Measurements from ENCODE around the gene CISD1. TPM values are rescaled to one million over a fixed set of nuclear protein-coding genes. Genes with fewer than 3 reads are reported as not detected.

The CISD1 gene
- total RNA-seq, 4 donors from 2014 or later = 19.0 to 93.5 (median 50.6) TPM

DNA sequence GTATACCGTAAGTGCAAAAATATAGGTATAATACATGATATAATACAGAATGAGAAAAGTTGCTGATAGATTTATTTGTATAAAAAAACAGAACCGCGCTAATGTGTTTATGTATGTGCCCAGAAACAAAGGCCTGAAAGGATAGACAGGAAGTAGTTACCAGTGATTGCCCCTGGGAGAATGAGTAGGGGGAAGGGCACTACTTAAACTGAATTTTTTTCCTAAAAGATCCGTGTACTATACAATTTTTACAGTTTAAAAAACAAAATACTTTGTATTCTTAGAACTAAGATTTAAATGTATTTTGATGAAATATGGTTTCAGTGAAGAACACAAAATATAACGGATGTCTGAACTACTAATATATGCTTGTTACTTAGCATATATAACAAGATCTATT is 4.2 kb upstream of the CISD1 start:
- Histone ChIP-seq H3K27ac (peak overlapping the region in 2 of 4 donors; percentile 98), H3K4me1 (peaks cover 0 to 16% (median 4%) of the 10 kb centered on the region in 4 donors), H3K27me3 (no peaks in the 10 kb centered on the region), H3K4me3 (peak overlapping the region in 1 of 4 donors; percentile 90), H3K36me3 (no peaks in the 10 kb centered on the region), H3K9me3 (no peaks in the 10 kb centered on the region)
- no peak for DNase-seq
- no peak for TF ChIP-seq POLR2A (IDR thresholded peaks at IDR 0.05)
- TF ChIP-seq, protein P1, sequence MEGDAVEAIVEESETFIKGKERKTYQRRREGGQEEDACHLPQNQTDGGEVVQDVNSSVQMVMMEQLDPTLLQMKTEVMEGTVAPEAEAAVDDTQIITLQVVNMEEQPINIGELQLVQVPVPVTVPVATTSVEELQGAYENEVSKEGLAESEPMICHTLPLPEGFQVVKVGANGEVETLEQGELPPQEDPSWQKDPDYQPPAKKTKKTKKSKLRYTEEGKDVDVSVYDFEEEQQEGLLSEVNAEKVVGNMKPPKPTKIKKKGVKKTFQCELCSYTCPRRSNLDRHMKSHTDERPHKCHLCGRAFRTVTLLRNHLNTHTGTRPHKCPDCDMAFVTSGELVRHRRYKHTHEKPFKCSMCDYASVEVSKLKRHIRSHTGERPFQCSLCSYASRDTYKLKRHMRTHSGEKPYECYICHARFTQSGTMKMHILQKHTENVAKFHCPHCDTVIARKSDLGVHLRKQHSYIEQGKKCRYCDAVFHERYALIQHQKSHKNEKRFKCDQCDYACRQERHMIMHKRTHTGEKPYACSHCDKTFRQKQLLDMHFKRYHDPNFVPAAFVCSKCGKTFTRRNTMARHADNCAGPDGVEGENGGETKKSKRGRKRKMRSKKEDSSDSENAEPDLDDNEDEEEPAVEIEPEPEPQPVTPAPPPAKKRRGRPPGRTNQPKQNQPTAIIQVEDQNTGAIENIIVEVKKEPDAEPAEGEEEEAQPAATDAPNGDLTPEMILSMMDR (IDR thresholded peaks at IDR 0.05) = no peak

DNA sequence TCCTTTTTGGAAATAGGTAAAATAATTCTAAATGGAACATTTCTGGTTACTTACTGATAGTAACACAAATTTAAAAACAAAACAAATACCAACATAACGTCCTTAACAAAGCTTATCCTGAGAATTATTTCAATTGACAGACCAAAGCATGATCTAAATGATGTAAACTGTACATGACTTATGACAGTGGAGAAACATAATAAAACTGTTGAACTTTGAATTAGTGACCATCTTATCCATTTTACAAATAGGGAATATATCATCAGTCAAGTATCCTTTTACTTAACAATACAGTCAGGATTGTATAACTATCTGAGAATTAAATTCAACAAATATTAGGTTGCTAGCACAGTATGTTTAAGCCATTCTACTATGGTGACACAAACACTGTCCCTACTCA is 3.7 kb upstream of the CISD1 start:
- no peak for DNase-seq
- H3K36me3 ChIP-seq = no peaks in the 10 kb centered on the region
- H3K9me3 ChIP-seq = no peaks in the 10 kb centered on the region
- peak overlapping the region in 2 of 4 donors; percentile 73 to 90 for H3K4me3 ChIP-seq
- H3K4me1 ChIP-seq = peaks cover 0 to 16% (median 4%) of the 10 kb centered on the region in 4 donors
- H3K27ac ChIP-seq = peak overlapping the region in 3 of 4 donors; percentile 97 to 98 (median 98)
- H3K27me3 ChIP-seq = no peaks in the 10 kb centered on the region
- TF ChIP-seq POLR2A (IDR thresholded peaks at IDR 0.05) = no peak
- TF ChIP-seq, protein P1 (IDR thresholded peaks at IDR 0.05) = no peak

DNA sequence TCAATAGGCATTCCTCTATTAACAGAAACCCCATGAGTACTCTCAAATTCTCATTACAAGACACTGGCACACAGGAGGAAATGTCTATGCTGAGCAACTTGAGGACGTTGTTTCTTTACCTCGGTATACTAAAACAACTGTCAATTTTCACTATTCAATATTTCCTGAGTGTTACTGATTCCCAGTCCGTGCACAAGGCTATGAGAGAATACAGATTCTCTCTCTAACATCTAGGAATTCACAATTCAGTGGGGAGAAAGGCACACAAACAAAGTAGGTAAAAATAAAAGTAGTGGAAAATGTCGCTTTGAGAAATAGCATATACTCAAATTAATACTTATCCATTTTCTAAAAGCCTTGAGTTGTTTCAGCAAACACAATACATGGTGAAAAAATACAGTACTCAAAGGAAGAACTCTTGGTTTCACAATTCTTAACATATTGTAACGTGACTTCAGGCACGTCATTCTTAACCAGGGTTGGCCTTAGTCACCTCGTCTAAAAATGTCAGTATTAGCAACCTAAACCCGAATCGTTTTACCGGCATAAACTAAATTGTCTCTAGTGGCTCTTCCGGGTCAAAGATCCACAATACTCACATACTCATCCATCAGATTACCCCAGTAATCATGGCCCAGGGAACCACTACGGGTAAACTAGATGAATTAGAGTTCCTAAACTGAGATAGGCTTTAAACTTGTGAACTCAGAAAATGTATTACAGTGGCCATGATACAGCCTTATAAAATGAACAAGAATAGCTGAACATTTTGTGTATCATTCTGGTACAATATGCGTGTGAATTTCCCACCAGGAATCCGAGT is 2.7 kb upstream of the CISD1 start:
- H3K4me3 ChIP-seq = peak overlapping the region; percentile 73 to 90 (median 84)
- no peaks in the 10 kb centered on the region for H3K27me3 ChIP-seq
- TF ChIP-seq, protein P1 (IDR thresholded peaks at IDR 0.05) = no peak
- TF ChIP-seq POLR2A (IDR thresholded peaks at IDR 0.05) = no peak
- no peaks in the 10 kb centered on the region for H3K36me3 ChIP-seq
- DNase-seq = peak in 1 of 3 donors; percentile 55
- peak overlapping the region; percentile 97 to 98 (median 98) for H3K27ac ChIP-seq
- peaks cover 0 to 16% (median 4%) of the 10 kb centered on the region in 4 donors for H3K4me1 ChIP-seq
- H3K9me3 ChIP-seq = no peaks in the 10 kb centered on the region

DNA sequence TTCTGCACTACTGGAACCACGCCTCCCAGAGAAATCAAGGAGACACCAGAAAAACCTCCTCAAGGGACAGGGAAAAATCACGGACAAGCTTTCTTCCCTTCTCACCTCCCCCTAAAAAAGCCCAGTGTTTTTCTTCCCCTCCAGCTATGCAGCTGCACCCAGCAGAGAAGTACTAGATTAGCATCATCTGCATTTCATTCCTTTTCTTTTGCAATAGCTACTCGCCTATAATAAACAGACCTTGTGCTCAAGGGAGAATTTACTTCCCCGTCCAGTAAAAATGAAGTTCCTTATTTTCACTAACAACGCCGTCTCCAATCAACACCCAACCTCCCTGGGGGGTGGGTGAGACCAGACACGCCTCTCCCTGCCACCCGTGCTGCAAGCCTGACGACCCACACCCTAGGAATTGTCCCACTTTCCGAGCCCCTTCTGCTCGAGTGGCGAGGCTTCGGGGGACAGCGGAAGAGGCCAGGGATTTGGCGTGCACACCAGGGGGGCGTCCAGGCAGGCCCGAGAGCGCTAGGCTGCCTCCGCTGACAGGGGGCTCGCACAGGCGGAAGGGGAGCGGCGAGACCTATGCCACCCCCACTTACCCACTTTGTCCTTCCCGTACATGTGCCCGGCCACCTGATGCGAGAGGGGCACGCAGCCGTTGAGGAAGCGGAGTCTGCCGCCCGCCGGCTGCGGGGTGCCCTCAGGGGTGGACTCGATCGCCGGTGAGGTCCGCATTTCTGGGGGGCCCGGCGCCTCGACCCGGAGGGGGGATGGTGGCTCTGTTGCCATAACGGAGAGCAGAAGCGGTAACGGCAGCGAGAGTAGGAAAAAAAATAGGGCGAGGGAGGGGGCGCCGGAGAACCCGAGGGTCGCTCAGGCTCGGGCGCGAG is 1.9 kb upstream of the CISD1 start:
- Histone ChIP-seq H3K27ac (peak overlapping the region; percentile 97 to 98 (median 98)), H3K4me1 (peaks cover 0 to 16% (median 4%) of the 10 kb centered on the region in 4 donors), H3K4me3 (peak overlapping the region; percentile 73 to 90 (median 84)), H3K27me3 (no peaks in the 10 kb centered on the region), H3K36me3 (no peaks in the 10 kb centered on the region), H3K9me3 (no peaks in the 10 kb centered on the region)
- TF ChIP-seq, protein P1 (IDR thresholded peaks at IDR 0.05) = no peak
- peak in 1 of 2 donors; percentile 28 for TF ChIP-seq POLR2A (IDR thresholded peaks at IDR 0.05)
- peak; percentile 72 to 79 (median 76) for DNase-seq

DNA sequence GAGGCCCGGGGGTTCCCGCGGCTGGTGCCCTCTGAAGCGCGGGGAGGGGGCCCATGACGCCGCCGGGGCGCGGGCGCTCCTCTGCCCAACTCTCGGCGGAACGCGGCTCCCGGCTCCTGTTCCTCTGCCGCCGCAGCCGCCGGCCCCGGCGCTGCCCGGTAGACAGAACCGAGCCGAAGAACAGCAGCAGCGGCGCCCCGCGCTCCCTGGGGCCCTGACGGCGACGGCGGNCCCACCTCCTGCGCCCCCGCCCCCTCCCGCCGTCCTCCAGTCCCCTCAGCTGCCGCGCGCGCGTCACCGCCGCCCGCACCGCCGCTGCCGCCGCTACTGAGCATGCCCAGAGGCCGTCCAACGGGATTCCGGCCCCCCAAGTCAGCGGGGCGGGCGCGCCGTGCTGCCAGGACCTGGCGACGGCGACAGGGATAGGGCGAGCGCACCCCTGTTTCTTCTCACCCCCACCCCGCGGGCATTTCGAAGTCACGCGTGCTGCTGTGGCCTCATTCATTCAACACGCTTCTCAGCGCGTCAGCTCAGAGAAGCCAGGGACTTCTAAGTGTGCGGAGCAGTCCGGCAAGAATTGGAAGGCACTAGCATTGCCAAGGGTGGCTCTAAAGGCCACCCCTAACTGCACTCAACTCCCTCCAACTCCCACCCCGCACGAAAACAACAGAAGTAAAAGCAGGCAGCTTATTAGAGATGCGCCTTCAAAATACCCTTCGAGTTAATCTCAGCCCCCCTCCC is 1.1 kb upstream of the CISD1 start, which contains the start of gene IPMK:
Gene IPMK, minus strand, starts transcription at position 182 of the 741 bp plus-strand sequence. CDS start 283 bp downstream, outside the sequence.
- TF ChIP-seq POLR2A (IDR thresholded peaks at IDR 0.05) = peak; percentile 66 to 81
- TF ChIP-seq, protein P1 (IDR thresholded peaks at IDR 0.05) = no peak

More for the DNA sequence above, 1.1 kb upstream of the CISD1 start, which contains the start of gene IPMK:
- Histone ChIP-seq H3K27me3 (no peaks in the 10 kb centered on the region), H3K9me3 (no peaks in the 10 kb centered on the region), H3K4me3 (peak within 1 kb of the TSS; percentile 73 to 90 (median 84)), H3K4me1 (peaks cover 0 to 16% (median 4%) of the 10 kb centered on the region in 4 donors), H3K36me3 (no peaks in the 10 kb centered on the region), H3K27ac (peak within 1 kb of the TSS; percentile 97 to 98 (median 98))
- peak; percentile 94 to 98 (median 98) for DNase-seq

Data from Peyer's patch (tissue), 4 donors.